ENCODE data around the gene JAGN1. TPM values are rescaled to one million over a fixed set of nuclear protein-coding genes. Genes with fewer than 3 reads are reported as not detected.

JAGN1 gene
- total and polyA plus RNA-seq, 2 of the 8 experiments (the other 6 are each of a cell fraction or from before 2014, with no cell fraction given), result 26.9 to 51.6 TPM

DNA sequence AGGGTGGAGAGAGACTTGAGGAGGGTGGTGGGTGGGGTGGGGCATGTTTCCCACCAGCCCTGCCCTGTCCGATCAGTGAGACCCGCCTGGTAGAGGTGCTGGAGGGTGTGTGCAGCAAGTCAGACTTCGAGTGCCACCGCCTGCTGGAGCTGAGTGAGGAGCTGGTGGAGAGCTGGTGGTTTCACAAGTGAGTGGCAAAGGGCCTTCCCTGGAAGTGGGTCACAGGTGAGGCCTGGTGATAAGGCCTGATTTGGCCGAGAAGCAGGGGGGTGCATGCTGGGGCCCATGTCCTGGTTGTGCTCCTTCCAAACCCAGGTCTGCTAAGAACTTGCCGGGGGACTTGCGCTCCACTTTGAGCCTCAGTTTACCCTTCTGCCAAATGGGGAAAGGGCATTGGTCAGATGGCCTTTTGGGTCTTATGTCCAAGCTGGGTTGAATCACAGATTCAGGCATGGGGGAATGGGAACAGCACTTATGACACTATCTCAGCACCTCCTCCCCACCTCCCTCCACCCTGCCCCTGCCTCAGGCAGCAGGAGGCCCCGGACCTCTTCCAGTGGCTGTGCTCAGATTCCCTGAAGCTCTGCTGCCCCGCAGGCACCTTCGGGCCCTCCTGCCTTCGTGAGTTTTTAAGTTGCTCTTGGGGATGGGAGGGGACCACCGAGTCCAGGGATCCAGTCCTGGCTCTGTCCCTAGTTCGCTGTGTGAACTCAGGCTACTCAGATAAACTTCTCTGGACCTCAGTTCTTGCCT lies 47.3 kb downstream of the JAGN1 start:
- no peak overlapping the region for H3K18ac ChIP-seq (ENCODE audit: extremely low read depth, low read length)
- no peak overlapping the region for H2BK120ac ChIP-seq (replicated peaks; ENCODE audit: low read depth, low read length)
- no peak overlapping the region for H4K8ac ChIP-seq (ENCODE audit: extremely low read depth, insufficient read depth, low read length)
- no peaks in the 10 kb centered on the region for H3K36me3 ChIP-seq (ENCODE audit: control insufficient read depth in 2 of 4, insufficient read depth in 4 of 4, low read length in 3 of 4)
- H2BK12ac ChIP-seq (ENCODE audit: low read depth, low read length), result no peak overlapping the region
- H3K4ac ChIP-seq (replicated peaks; ENCODE audit: insufficient read length, low read depth, low read length), result no peak overlapping the region
- POLR2A ChIA-PET (ENCODE audit: partially characterized antibody), result interaction anchor here (1.0 kb wide), 1 partner anchor 9 kb away, joined by 4 read pairs; no protein-coding TSS in a partner anchor
- WGBS, 2 experiments (ENCODE audit: extremely low coverage in 1 of 2, insufficient coverage in 1 of 2, insufficient read length in 1 of 2, insufficient replicate concordance in 2 of 2, low coverage in 1 of 2, low lambda C conversion rate in 2 of 2, missing lambda C conversion rate in 1 of 2), result 94% methylated on average over 13 of the region's 13 CpGs; no CpG with 5 or more reads in 1 of the 2 experiments
- H2BK15ac ChIP-seq (ENCODE audit: low read length), result no peak overlapping the region
- no peak for DNase-seq (ENCODE audit: low read depth in 1 of 2, low spot score in 2 of 2)
- CTCF ChIA-PET (ENCODE audit: partially characterized antibody), result interaction anchor here (1.2 to 1.6 kb wide), 4 partner anchors 9 to 117 kb away, joined by 3 to 5 read pairs (median 4); partner anchors contain the start of gene IL17RE
- FAIRE-seq, result no peak
- TF ChIP-seq FOSL1 (IDR thresholded peaks at IDR 0.05; ENCODE audit: insufficient read depth, low read depth, low read length), result no peak
- TF ChIP-seq POLR2AphosphoS5 (IDR thresholded peaks at IDR 0.05; ENCODE audit: low read depth, low read length), result no peak
- TF ChIP-seq GTF2F1 (IDR thresholded peaks at IDR 0.05; ENCODE audit: borderline replicate concordance, low read depth, low read length), result no peak
- no peak for TF ChIP-seq BACH1 (IDR thresholded peaks at IDR 0.05; ENCODE audit: low read length)
- no peak for TF ChIP-seq KDM5A (IDR thresholded peaks at IDR 0.05; ENCODE audit: low read length)
- no peak for TF ChIP-seq ATF3 (IDR thresholded peaks at IDR 0.05; ENCODE audit: insufficient read depth, low read depth, low read length)
- no peak for TF ChIP-seq CBX8 (IDR thresholded peaks at IDR 0.05; ENCODE audit: borderline replicate concordance, low read depth, low read length)
- TF ChIP-seq SP1 (IDR thresholded peaks at IDR 0.05; ENCODE audit: low read depth, low read length), result no peak
- TF ChIP-seq SIX5 (IDR thresholded peaks at IDR 0.05; ENCODE audit: low read depth, low read length), result no peak
- TF ChIP-seq SAP30 (IDR thresholded peaks at IDR 0.05; ENCODE audit: insufficient read depth, insufficient replicate concordance, low read length), result no peak
- TF ChIP-seq NRF1 (IDR thresholded peaks at IDR 0.05; ENCODE audit: low read depth, low read length), result no peak
- H3K23ac ChIP-seq (ENCODE audit: insufficient read length), result no peak overlapping the region
- no peak overlapping the region for H3K56ac ChIP-seq (replicated peaks; ENCODE audit: insufficient read length, low read depth, low read length)
- no peak overlapping the region for H3K27ac ChIP-seq (ENCODE audit: low read depth, low read length)
- H3K9ac ChIP-seq (replicated peaks in 1 of 4; ENCODE audit: extremely low read depth in 1 of 4, low read depth in 3 of 4, low read length in 3 of 4), result no peak overlapping the region
- H4K20me1 ChIP-seq (replicated peaks in 1 of 2; ENCODE audit: control insufficient read depth in 1 of 2, insufficient read depth in 2 of 2, low read length in 2 of 2), result no peaks in the 10 kb centered on the region
- peaks cover 0 to 4% of the 10 kb centered on the region in 2 experiments; a peak in 1 of 4 replicates for H3K9me3 ChIP-seq (ENCODE audit: insufficient read depth in 2 of 2, low read depth in 1 of 2, low read length in 1 of 2)
- no peaks in the 10 kb centered on the region for H3K79me1 ChIP-seq (ENCODE audit: low read depth, low read length)
- no peak overlapping the region for H4K5ac ChIP-seq (ENCODE audit: insufficient read length, low read depth, low read length)
- no peak overlapping the region for H2BK5ac ChIP-seq (ENCODE audit: low read depth, low read length)
- H4K91ac ChIP-seq (replicated peaks; ENCODE audit: insufficient read length, low read length), result no peak overlapping the region
- H3K27me3 ChIP-seq (replicated peaks in 1 of 4; ENCODE audit: control insufficient read depth in 3 of 4, extremely low read depth in 1 of 4, insufficient read depth in 3 of 4, low read length in 3 of 4), result no peaks in the 10 kb centered on the region
- no peak overlapping the region for H3K4me2 ChIP-seq (ENCODE audit: insufficient read depth in 1 of 2, low read depth in 2 of 2, low read length in 2 of 2)
- H3K4me1 ChIP-seq (replicated peaks in 1 of 4; ENCODE audit: control insufficient read depth in 3 of 4, insufficient read depth in 4 of 4, low read length in 3 of 4), result peaks cover 0 to 10% (median 5%) of the 10 kb centered on the region in 4 experiments; a peak in 6 of 7 replicates
- no peak overlapping the region for H3K4me3 ChIP-seq (ENCODE audit: extremely low read depth in 1 of 4, insufficient read depth in 2 of 4, low read depth in 3 of 4, low read length in 4 of 4)
- no peak overlapping the region for H2AK5ac ChIP-seq (ENCODE audit: low read depth, low read length)
- no peak overlapping the region for H2BK20ac ChIP-seq (ENCODE audit: low read length)
- H3K23me2 ChIP-seq (ENCODE audit: low read depth, low read length), result peaks cover 13% of the 10 kb centered on the region; the same call in 1 of the 2 replicates
- H2AFZ ChIP-seq (ENCODE audit: low read length), result no peak overlapping the region
- H3K79me2 ChIP-seq (ENCODE audit: control insufficient read depth in 1 of 2, insufficient read depth in 2 of 2, low read length in 2 of 2), result no peaks in the 10 kb centered on the region
- no peak overlapping the region for H3K14ac ChIP-seq (ENCODE audit: insufficient read length)
